ENCODE measurements around the gene NR1I2.

Gene NR1I2

GRCh38 chr3:119819806-119820205, 37.9 kb downstream of the NR1I2 start:
- no peak for DNase-seq (ENCODE audit: low read depth)

GRCh38 chr3:119825820-119826219, 43.9 kb downstream of the NR1I2 start:
- DNase-seq (ENCODE audit: low read depth), result no peak

DNA sequence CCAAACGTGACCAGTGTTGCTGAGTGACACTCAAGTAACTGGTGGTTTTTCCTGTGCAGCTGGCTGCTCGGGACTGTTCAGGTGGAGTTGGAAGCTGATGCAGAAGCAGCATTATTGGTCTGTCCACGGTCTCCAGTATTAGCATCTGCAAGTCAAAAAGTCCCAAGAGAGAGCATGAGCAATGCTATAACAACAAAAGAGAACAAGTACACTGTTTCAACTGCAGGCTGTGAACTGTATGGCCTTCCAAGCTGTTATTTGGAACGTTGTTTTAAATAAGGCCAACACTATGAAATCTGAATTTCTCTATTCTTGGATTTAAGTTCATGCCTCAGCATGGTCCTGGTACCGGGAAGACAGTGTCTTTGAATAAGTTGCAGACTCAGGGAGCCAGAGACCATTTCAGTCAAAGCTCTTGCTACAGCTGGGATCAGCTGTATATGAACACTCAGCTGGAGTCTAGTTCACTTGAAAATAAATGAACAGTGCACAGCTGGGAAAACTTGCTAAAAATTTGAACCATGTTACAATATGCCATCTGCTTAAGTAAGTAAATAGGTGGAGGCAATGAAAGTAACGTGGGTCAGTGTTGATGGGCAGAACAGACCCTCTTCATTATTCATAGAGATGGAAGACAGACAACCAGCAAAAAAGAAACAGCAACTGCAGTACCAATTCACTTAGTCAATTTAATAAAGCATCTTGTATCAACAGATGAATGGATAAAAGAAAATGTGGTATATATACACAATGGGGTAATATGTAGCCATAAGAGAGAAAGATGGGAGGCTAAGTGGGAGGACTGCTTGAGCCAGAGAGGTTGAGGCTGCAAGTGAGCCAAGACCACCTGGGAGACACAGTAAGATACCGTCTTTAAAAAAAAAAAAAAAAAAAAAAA, 45.1 kb downstream of the NR1I2 start:
- DNase-seq (ENCODE audit: low read depth), result no peak

DNA sequence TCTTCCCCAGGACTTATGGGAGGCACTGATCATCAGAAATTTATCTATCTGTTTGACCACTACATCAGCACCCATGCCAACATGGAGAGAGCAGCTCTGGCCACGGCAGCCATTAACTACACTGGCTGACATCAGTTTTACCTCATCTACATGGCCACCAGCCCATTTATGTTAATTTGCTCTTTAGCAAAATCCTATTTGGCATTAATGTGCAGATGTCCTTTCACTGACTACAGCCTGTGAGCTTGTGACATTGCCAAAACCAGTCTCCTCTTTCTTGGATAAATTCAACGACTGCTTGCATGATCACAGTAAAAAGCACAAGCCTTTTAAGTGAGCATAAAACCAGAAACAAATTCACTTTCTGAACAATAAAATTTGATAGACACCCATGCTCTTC, 47.5 kb downstream of the NR1I2 start:
- no peak for DNase-seq (ENCODE audit: low read depth)

DNA sequence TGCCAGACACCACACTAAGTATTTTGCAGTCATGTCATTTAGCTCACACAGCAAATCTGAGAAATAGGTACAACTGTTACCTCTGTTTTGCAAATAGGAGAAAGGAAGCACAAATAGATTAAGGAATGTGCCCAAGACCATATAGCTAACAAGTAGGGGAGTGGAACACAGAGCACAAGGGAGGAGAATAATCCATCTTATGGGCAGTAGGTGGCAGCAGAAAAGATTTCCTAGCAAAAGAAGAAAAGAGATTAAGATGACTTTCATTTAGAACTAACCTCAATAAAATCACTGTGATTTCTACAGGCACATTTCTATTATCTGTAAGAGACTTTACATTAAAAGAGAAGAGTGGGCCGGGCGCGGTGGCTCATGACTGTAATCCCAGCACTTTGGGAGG, 49.1 kb downstream of the NR1I2 start:
- DNase-seq (ENCODE audit: low read depth), result no peak

DNA sequence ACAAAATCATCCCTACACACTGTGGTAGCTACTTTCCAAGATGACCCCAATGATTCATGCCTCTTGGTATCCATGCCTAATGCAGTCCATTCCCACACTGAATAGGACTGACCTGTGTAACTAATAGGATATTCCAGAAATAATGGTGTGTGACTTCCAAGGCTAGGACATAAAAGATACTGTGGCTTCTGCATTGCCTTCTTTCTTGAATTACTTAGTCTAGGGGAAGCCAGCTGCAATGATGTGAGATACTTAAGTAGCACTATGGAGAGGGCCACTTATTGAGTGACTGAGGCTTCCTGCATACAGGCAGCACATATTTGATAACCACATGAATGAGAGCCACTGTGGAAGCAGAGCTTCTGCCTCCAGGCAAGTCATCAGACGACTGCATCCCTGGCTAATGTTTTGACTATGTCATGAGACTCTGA, 50.1 kb downstream of the NR1I2 start:
- DNase-seq (ENCODE audit: low read depth), result no peak

GRCh38 chr3:119834754-119835370, 53.0 kb downstream of the NR1I2 start:
- no peak for DNase-seq (ENCODE audit: low read depth)

DNA sequence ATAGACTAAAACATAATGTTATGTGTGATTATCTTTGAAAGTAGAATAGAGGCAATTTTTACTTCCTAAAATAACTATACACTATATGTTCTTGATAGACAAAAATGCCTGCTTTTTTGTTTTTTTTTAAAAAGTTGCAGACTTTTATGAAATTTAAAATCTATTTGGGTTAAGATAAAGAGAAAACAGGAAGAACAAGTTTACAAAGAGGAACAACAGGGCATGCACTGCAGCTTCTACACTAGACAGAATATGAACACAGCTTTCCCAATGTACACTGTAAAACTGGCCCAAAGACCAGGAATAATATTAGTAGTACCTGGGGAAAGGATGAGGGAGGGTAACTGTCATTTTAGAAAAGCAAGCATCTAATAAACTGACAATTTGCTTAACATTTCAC, 53.7 kb downstream of the NR1I2 start:
- DNase-seq (ENCODE audit: low read depth), result no peak

DNA sequence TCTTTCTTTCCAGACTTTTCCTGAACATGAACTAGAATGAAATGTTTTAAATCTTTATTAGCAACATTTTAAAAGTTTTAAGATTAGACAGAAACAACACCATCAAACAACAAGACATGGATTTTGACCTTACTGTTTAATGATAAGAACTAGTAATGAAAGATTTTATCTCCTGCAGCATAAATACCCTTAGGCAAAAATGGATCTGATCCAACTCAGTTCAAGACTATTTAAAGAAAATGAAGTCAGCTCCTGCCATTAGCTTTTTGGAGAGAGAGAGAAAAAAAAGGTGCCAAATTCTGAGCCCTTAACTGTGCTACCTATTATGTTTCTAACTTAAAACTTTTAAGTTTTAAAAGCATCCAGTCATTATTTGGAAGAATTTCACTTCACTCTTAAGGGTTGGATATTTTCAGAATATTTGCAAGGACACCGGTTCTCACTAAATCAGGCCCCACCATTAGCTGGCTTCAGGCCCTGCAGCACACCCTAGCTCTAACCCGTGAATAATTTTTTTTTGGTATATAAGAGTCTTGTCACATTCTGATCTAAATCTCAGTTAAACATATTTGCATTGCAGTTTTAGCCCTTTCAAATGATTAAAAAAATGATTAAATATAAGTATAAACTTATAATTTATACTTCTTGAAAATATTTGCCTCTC, 60.0 kb downstream of the NR1I2 start:
- DNase-seq (ENCODE audit: low read depth), result no peak

DNA sequence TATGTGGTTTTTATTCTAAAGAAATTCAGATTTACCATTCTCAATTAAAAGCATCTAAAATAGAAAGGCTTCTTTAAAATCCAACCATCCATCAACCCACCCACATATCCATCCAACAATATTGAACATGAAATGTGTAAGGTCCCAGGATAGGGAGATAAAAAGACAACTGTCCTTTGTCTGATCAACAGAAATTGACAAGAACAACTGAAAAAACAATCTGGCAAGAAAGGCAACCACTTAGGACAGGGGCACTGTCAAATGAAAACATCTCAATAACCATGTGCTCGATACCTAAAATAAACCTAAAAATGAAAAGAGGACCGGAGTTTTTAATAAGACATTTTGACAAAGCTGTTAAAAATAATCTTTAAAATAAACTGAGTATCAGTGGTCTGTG, 67.2 kb downstream of the NR1I2 start:
- DNase-seq (ENCODE audit: low read depth), result no peak

DNA sequence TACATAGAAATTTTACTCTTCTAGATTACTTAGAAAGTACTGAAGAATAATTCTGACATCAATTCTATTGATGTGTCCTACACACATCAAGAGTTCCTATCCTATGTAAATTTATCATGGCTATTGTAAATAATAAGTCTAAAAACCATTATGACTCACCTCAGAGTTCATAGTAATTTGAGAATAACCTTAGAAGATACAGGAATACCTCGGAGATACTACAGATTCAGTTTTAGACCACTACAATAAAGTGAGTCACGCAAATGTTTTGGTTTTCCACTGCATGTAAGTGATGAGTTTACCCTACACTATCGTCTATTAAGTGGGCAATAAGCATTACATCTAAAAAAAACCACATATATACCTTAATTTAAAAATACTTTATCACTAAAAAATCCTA, 74.8 kb downstream of the NR1I2 start:
- DNase-seq (ENCODE audit: low read depth), result no peak

- DNase-seq (ENCODE audit: low read depth), result no peak
These were observed 77.1 kb downstream of the NR1I2 start for GRCh38 chr3:119858957-119859356.

- no peak for DNase-seq (ENCODE audit: low read depth)
These were observed 77.8 kb downstream of the NR1I2 start for GRCh38 chr3:119859728-119860127.

DNA sequence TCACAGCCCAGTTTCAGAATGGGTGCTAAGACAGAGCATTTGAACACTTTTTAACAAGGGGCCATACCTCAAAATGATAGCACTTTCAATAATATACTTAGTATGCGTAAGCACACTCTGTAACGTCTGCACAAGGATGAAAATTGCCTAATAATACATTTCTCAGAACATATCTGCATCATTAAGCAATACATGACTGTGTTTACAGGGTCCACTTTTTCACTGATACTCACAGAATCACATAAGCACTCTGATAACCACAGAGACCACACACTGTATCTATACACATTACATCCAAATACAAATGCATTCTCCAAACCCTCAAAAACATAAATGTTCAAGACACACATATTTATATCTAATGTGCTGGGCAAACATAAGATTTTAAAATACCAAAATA, 79.8 kb downstream of the NR1I2 start:
- DNase-seq (ENCODE audit: low read depth), result no peak

DNA sequence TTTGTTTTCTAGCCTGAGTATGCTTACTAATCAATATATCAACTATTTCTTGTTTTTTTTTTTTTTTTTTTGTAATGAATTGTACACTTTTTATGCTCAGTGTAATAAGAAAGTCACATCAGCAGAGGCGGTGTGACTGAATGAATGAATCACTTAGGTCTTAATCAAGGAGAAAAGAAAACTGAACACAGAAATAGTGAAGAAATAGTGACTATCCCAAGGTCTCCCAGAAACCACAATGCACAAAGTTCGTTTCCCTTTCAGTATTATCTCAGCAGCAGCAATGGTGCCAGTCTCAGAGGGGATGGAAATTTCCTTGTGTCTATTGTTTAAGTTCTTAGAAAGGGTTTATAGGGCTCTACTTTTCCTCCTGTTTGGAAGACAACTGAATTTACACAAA, 80.7 kb downstream of the NR1I2 start:
- no peak for DNase-seq (ENCODE audit: low read depth)

DNA sequence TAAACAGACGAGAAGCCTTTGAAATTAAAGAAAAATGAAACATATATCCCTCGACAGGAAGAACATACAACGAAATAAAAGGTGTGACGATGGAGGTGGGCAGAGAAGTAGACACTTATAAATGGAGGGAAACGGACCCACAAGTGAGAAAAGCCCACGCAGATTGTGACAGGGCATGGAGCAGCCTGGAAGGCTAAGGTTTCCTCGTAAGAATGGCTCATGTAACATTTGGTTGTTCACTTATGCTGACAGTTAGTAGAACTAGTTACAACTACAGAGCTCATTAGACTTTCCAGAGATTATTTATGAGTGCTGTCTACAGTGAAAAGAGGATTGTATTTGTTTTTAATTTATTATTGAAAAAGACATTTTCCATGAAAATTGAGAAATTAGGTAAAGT, 82.6 kb downstream of the NR1I2 start:
- DNase-seq (ENCODE audit: low read depth), result no peak
